HG03520 (cell line): ENCODE data around the gene ARHGDIA.

Source experiments
- ATAC-seq: cut with Tn5 transposase; IDR thresholded peaks from one replicate; pipeline ENCODE4 v1.9.1; 2021; ENCODE audit warnings: mild to moderate bottlenecking, moderate library complexity; ENCODE audit not compliant: unreplicated experiment

ARHGDIA gene

GRCh38 chr17:81906476-81907218 is 35.5 kb upstream of the ARHGDIA start:
- no peak for ATAC-seq

DNA sequence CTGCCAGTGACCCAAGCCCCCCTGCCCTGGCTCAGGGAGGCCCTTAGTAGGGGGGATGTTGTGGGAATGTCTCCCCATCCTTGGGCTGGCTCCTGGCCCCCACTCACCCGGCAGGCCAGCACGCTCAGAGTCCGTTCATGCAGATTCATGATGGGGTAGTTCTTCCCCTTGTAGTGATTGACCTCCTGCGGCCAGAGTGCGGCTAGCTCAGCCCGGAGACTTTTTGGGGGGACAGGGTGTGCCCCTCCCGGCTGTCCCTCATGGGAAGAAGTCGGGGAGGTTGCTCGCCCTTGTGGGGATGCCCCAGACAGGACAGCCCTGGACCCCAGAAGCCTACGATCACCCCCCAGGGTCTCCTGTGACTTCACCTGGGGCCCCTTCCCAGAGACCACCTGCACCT is 34.9 kb upstream of the ARHGDIA start:
- no peak for ATAC-seq

DNA sequence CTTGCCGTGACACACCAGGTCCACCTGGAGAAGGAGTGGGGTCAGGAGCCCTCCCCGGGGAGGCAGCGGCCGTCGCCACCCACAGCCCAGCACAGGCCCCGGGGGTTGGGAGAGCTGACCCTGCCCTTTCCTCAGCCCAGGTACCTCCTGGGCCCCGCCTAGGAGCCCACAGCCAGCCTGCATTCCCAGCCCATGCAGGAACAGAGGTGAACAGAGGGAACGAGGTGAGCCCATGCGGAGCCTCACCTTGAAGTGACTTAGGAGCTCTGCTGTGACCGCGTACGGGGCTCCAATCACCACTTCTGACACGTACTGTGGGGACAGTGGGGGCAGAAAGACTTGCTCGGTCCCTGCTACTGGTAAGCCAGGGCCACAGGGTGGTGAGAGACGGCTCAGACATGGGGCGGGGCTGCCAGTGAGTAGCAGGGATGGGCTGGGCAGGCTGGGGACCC is 34.3 kb upstream of the ARHGDIA start:
- ATAC-seq = no peak

GRCh38 chr17:81904600-81905423 is 33.7 kb upstream of the ARHGDIA start:
- no peak for ATAC-seq

DNA sequence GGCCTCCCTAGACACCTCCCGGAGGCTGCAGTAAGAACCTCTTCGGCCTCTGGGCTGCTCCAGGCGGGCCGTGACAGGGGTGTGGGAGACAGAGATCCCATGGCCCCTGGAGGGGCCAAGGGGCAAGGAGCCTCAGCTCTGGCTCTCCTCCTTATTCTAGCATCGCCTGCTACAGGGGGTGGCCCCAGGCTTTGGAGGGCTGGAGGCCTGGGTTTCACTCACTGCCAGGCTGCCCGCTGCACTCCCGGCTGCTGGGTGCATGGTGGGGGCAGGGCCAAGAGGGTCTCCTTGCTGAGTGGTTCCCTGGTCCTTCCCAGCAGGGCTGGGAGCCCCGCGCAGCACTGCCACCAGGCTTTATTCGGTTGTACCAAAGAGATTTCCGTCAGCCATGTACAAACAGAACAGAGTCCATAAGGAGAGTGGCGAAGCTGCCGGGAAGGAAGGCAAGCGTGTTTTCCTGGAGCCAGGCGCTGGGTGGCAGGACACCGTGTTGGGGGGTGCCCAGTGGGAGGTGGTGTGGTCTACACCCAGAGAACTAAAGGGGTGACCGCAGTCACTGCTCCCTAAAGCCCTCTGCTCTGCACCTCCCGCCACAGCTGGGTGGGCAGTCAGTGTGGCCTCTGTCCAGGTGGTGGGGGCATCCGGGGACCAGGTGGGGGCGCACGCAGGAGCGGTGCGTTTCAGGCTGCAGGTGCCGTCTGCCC is 32.9 kb upstream of the ARHGDIA start:
- ATAC-seq = no peak

DNA sequence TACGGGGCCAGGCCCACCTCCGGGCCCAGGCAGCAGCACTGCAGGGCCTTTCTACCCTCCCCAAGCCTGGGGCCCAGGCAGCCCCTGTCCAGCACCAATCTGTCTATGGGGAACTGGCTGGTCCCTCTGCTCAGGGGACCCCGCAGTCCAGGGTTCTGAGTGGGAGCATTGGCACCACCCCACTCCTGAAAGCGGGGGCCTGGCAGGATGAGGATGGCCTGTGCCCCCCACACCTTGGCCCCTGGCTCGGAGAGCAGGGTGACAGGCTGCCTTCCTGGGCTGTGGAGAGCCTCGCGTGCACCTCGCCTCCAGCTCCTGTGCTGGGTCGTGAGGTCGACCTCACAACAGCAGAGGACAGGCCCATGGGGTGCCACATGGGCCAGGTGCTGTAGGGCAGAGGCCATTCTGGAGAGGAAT is 32.3 kb upstream of the ARHGDIA start:
- no peak for ATAC-seq

DNA sequence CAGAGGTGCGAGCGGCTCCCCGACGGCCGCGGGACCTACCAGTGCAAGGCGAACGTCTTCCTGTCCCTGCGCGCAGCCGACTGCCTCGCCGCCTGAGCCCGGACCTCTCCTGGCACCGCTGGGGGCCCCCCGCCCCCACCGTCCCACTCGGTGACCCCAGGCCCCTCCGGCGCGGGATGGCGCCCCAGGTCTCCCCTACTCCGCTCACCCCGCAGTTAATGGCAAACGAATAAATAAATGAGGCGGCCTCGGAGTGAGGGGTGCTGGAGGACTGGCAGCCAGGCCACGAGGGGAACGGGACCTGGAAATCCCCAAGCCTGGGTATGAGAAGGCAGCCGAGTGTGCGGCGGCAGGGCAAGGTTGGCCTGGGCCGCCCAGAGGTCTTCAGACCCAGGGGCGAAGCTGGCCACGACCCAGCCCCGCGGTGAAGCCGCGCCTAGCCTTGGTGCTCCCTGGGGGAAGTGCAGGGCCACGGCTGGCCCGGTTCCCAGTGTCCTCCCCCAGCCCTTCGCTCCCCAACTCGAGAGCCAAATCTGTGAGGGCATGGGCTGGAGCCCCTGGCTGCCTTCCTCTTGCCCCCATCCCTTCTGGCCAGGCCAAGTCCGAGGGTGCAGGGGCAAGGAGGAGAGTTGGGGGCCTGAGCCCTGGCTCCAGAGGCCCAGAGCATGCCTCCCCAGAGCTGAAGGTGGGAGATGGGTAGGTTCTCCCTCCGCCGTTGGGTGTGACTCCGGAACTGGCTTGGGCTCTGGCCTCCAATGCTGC is 31.7 kb upstream of the ARHGDIA start:
- ATAC-seq = no peak

DNA sequence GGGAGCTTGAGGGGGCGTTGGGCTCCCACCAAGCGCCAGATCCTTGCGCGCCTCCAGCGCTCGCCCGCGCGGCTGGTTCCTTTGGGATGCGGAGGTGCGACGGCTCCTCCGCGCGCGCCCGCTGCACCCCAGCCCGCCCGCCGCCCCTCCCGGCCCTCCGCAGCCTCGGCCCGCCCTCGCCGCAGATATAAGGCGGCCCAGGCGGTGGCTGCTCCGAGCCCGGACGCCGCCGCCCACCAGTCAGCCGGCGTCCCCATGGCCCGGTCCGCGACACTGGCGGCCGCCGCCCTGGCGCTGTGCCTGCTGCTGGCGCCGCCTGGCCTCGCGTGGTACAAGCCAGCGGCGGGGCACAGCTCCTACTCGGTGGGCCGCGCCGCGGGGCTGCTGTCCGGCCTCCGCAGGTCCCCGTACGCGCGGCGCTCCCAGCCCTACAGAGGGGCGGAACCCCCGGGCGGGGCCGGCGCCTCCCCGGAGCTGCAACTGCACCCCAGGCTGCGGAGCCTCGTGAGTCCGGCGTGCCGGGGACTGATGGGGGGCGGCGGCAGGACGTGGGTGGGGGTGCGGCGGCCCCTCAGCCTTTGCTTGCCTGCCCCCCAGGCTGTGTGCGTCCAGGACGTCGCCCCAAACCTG is 31.0 kb upstream of the ARHGDIA start, which contains the start of gene NPB:
TSS of gene NPB (plus strand) at position 216 of the 630 bp plus-strand sequence. CDS start at position 256, 40 bp downstream.
- no peak for ATAC-seq

GRCh38 chr17:81901167-81902022 is 30.3 kb upstream of the ARHGDIA start:
- ATAC-seq = no peak

- no peak for ATAC-seq
These were observed 29.2 kb upstream of the ARHGDIA start for GRCh38 chr17:81900181-81900820.

DNA sequence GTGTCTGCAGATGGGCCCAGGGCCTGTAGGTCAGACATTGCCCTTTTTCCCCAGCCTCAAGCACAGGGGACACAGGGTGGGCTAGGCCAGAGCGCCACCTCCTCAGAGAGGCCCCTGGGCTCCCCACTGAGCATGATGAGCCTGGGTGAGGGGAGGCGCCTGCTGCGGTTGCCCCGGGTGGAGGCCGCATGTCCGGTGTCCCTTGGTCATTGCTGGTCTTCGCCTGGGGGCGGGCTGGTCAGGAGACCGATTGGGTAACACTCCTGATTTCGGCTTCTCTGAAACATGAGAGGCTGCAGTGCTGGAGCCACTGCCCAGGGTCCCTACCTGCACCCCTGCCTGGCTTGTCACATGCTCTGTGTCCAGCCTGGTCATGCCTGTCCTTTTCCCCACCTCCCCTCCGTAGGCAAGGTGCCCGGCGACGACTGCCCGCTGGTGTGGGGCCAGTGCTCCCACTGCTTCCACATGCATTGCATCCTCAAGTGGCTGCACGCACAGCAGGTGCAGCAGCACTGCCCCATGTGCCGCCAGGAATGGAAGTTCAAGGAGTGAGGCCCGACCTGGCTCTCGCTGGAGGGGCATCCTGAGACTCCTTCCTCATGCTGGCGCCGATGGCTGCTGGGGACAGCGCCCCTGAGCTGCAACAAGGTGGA is 28.5 kb upstream of the ARHGDIA start:
- no peak for ATAC-seq

- no peak for ATAC-seq
These were observed 27.7 kb upstream of the ARHGDIA start for GRCh38 chr17:81898885-81899284.

GRCh38 chr17:81898029-81898866 is 27.1 kb upstream of the ARHGDIA start:
- no peak for ATAC-seq

DNA sequence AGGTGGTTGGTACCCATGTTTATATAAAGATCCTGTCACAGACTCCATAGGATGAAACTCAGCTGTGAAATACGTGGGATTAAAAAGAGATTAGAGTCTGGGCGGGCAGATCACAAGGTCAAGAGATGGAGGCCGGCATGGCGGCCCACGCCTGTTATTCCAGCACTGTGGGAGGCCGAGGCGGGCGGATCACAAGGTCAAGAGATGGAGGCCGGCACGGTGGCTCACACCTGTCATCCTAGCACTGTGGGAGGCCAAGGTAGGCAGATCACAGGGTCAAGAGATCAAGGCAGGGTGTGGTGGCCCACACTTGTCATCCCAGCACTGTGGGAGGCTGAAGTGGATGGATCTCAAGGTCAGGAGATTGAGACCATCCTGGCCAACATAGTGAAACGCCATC is 24.3 kb upstream of the ARHGDIA start:
- no peak for ATAC-seq

- peak; percentile 12 for ATAC-seq
These were observed 20.1 kb upstream of the ARHGDIA start for GRCh38 chr17:81891303-81891552.

DNA sequence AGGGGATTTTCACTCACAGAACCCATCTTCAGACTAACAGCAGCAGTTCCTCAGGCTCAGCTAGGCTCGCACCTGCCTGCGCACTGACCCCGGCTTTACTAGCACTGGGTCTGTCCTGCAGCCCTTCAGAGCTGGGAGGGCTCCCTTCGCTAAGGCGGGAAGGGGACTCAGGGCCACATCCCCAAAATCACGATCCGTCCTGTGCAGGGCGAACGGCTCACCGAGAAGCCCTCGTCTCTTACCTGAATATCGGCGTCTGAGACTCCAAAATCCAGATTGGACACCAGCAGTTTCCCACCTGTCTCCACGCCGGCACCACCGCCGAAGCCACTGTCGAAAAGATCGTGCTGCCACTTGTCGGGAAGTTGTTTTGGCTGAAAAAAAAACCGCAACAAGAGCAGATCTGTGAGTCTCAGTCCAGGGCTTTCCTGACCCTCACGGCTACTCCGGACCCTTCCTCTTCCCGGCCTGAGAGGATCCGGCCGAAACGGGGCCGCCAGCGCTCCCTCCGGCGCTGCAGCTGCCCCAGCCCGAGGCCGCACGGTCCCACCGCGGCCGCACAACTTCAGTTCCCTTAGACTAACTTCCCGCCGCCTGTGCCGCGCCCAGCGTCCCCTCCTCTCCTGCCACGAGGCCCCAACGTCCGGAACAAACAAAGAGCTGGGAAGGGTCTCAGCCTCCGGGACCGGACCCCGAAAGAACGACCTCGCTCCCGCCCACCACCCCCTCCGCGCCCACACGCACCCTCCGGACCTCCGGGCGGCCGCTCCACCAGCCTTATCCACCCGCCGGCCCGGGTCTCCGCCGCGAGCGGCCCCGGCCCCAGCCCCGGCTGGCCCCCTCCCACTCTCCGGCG is 19.5 kb upstream of the ARHGDIA start:
- peak; percentile 15 for ATAC-seq

DNA sequence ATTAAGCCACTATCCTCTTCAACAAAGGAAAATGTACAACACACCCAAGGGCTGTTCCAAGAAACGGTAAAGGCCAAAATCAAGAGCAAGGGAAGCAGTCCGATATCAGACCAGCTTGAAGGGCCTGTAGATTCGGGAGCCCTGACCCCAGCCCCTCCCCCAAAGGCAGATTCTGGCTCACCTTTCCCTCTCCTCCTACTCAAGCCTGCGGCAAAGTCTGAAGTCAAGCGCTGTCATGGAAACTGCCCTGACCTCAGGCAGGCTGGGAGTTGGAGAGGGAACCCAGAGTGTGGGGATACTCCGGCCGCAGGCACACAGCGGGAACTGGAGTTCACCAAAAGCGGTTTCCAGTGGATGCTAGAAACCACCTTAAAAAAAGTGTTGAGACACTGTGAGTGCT is 18.5 kb upstream of the ARHGDIA start:
- ATAC-seq = no peak
